A549 (cell line): ENCODE measurements around the gene PRRC2B.

Source experiments
- BHLHE40 ChIP-seq: IDR thresholded peaks from 2 replicates; pipeline ENCODE4 v1.6.1; 2012; ENCODE audit warnings: low read depth, low read length, inconsistent platforms
- CTCF ChIP-seq: fragments of >200 bp; sonication (Bioruptor Twin); formaldehyde crosslinking; IDR thresholded peaks from 3 replicates; pipeline ENCODE4 v1.5.1; 2016
- EP300 ChIP-seq, 2 experiments: fragments of >200 bp; sonication (Bioruptor Twin); formaldehyde crosslinking; IDR thresholded peaks; 2 replicates in 1 of 2; 3 replicates in 1 of 2; pipeline ENCODE4 v1.6.1; 2016 to 2017
- FOXS1 ChIP-seq: fragments of 250-450 bp; sonication (Bioruptor Pico); IDR thresholded peaks from 2 replicates; pipeline ENCODE4 v1.5.0; 2020; ENCODE audit warnings: mild to moderate bottlenecking, moderate library complexity
- MAX ChIP-seq: IDR thresholded peaks from 2 replicates; pipeline ENCODE4 v1.6.1; 2012
- MYC ChIP-seq: IDR thresholded peaks from 2 replicates; pipeline ENCODE4 v1.6.1; 2012; ENCODE audit warnings: mild to moderate bottlenecking, inconsistent platforms, low read length, improper control_type of control experiment, borderline replicate concordance
- NR3C1 ChIP-seq: fragments of >200 bp; sonication (Bioruptor Twin); formaldehyde crosslinking; IDR thresholded peaks from 3 replicates; pipeline ENCODE4 v1.6.1; 2017
- POLR2A ChIP-seq: IDR thresholded peaks from 2 replicates; pipeline ENCODE4 v1.6.1; 2012; ENCODE audit warnings: mild to moderate bottlenecking, low read length
- REST ChIP-seq: fragments of 200-600 bp; sonication (generic); IDR thresholded peaks from 2 replicates; pipeline ENCODE4 v1.6.1; 2016; ENCODE audit warnings: antibody characterized with exemption, mild to moderate bottlenecking, moderate library complexity
- RFX5 ChIP-seq: fragments of 450-650 bp; IDR thresholded peaks from 2 replicates; pipeline ENCODE4 v1.7.1; 2014; ENCODE audit warnings: antibody characterized with exemption, mild to moderate bottlenecking, moderate library complexity
- SMC3 ChIP-seq: fragments of >200 bp; sonication (Bioruptor Twin); formaldehyde crosslinking; IDR thresholded peaks from 3 replicates; pipeline ENCODE4 v1.6.1; 2018; ENCODE audit warnings: inconsistent platforms
- TP53 ChIP-seq: fragments of 250-450 bp; sonication (Bioruptor Pico); IDR thresholded peaks from 2 replicates; pipeline ENCODE4 v1.5.0; 2021; ENCODE audit warnings: mild to moderate bottlenecking, moderate library complexity
- USF2 ChIP-seq: fragments of 450-650 bp; IDR thresholded peaks from 2 replicates; pipeline ENCODE4 v1.6.1; 2014; ENCODE audit warnings: antibody characterized with exemption
- ZSCAN20 ChIP-seq: fragments of 250-450 bp; sonication (Bioruptor Pico); IDR thresholded peaks from 2 replicates; pipeline ENCODE4 v1.8.0; 2022; ENCODE audit warnings: mild to moderate bottlenecking, moderate library complexity

- TF ChIP-seq CTCF (no peak), REST (no peak), TP53 (CRISPR knock-in tag) (no peak), FOXS1 (CRISPR knock-in tag) (no peak), MAX (0 out of 2 replicates have a peak, but pooled peaks have one; percentile 31), RFX5 (no peak), BHLHE40 (no peak), SMC3 (no peak), POLR2A (no peak), MYC (no peak), EP300 (IDR thresholded peaks at IDR 0.05) (no peak), USF2 (no peak), NR3C1 (no peak), ZSCAN20 (CRISPR knock-in tag) (no peak)
Measured at GRCh38 chr9:131382850-131383729, 10.8 kb upstream of the PRRC2B start.
